K562 (cell line): Measurements from ENCODE around the gene MRPL40. TPM values are rescaled to one million over a fixed set of nuclear protein-coding genes. Genes with fewer than 3 reads are reported as not detected.

Source experiments
- AFF4 ChIP-seq: sonication (generic); formaldehyde crosslinking; IDR thresholded peaks from 2 replicates; pipeline ENCODE4 v1.8.0; 2023; ENCODE audit warnings: mild to moderate bottlenecking, missing genetic modification reagents
- DACH1 ChIP-seq: fragments of 450-650 bp; IDR thresholded peaks from 2 replicates; pipeline ENCODE4 v1.6.1; 2018; ENCODE audit not compliant: partially characterized antibody
- HMBOX1 ChIP-seq: sonication (generic); IDR thresholded peaks from 2 replicates; pipeline ENCODE4 v1.6.1; 2016
- RBM25 ChIP-seq: fragments of 200-400 bp; formaldehyde crosslinking; IDR thresholded peaks from 2 replicates; pipeline ENCODE4 v1.6.1; 2018; ENCODE audit warnings: low read length, low read depth, moderate library complexity; ENCODE audit not compliant: severe bottlenecking
- SAP30 ChIP-seq: fragments of 200-600 bp; sonication (generic); IDR thresholded peaks from 2 replicates; pipeline ENCODE4 v1.6.1; 2012; ENCODE audit warnings: borderline replicate concordance, low read depth, mild to moderate bottlenecking, moderate library complexity, low read length, control low read depth, inconsistent platforms; ENCODE audit not compliant: insufficient read depth, poor library complexity, severe bottlenecking
- SLC30A9 ChIP-seq: fragments of 250-450 bp; sonication (Bioruptor Pico); IDR thresholded peaks from 2 replicates; pipeline ENCODE4 v1.8.0; 2022; ENCODE audit warnings: mild to moderate bottlenecking, moderate library complexity
- ZBTB40 ChIP-seq, 2 experiments: fragments of 450-650 bp in 1 of 2; sonication (generic) in 1 of 2; formaldehyde crosslinking in 1 of 2; IDR thresholded peaks; 2 replicates each; pipeline versions ENCODE4 v1.7.1 to v1.9.0; 2016 to 2022; ENCODE audit warnings: inconsistent platforms in 1 of 2, mild to moderate bottlenecking in 1 of 2, missing genetic modification reagents in 1 of 2
- ZNF639 ChIP-seq, 2 experiments: fragments of 200-800 bp in 1 of 2; sonication (Bioruptor generic) in 1 of 2; sonication (generic) in 1 of 2; formaldehyde crosslinking in 1 of 2; IDR thresholded peaks in 1 of 2; conservative IDR thresholded peaks in 1 of 2; 2 replicates each; pipeline versions ENCODE4 v1.5.0 to v1.6.1; 2016 to 2020; ENCODE audit warnings: missing compliant biosample characterization in 1 of 2, missing genetic modification characterization in 1 of 2, missing genetic modification reagents in 1 of 2
- polyA plus RNA-seq, 8 experiments: library from polyadenylated mRNA; depleted of rRNA in 4 of 8; stranded (reverse) in 5 of 8; unstranded in 3 of 8; fragments of >200 nt; fragmentation: Nextera tagmentation in 2 of 8; fragmentation: Illumina TruSeq in 1 of 8; extraction: Ambion mirVana in 2 of 8; extraction: Trizol in 1 of 8; gene quantifications; 2 replicates each; pipeline versions ENCODE4 v1.2.1 to v1.2.3, GENCODE V29; 2011 to 2014; ENCODE audit warnings: inconsistent platforms in 1 of 8, missing spikeins in 1 of 8
- total RNA-seq, 7 experiments: library from RNA; depleted of rRNA in 6 of 7; stranded (reverse); fragments of >200 nt in 6 of 7; fragmentation: Illumina TruSeq in 2 of 7; extraction: Trizol in 2 of 7; gene quantifications; 2 replicates each; pipeline versions ENCODE4 v1.2.1 to v1.2.3, GENCODE V29; 2011 to 2021; ENCODE audit warnings: low replicate concordance in 1 of 7

The MRPL40 gene
- total and polyA plus RNA-seq, 9 of the 15 experiments (the other 6 are each of a cell fraction or from before 2014, with no cell fraction given): 132 to 652 (median 208) TPM

GRCh38 chr22:19407649-19408606, 24.4 kb upstream of the MRPL40 start (continued):
- TF ChIP-seq ZBTB40 (IDR thresholded peaks at IDR 0.05) (no peak), ZBTB40 (CRISPR knock-in tag; IDR thresholded peaks at IDR 0.05) (no peak), ZNF639 (CRISPR knock-in tag; conservative IDR thresholded peaks at IDR 0.05 in 1 of 2, IDR thresholded peaks at IDR 0.05 in 1 of 2) (peak in 1 of 2 experiments; percentile 85; a peak in 2 of 4 replicates), SAP30 (peak; percentile 33), HMBOX1 (no peak), RBM25 (no peak), SLC30A9 (CRISPR knock-in tag) (no peak), DACH1 (no peak), AFF4 (CRISPR knock-in tag) (no peak)
